GM12874 (cell line): ENCODE results near the gene HOXB9.

Source experiments
- TF ChIP-seq, protein P1 (sequence below): IDR thresholded peaks from 2 replicates; pipeline ENCODE4 v1.5.1; 2011; ENCODE audit warnings: low read depth, mild to moderate bottlenecking, control low read depth, low read length, moderate library complexity; ENCODE audit not compliant: insufficient read depth

Gene HOXB9

GRCh38 chr17:48605409-48605919 lies 20.7 kb downstream of the HOXB9 start:
- TF ChIP-seq, protein P1, sequence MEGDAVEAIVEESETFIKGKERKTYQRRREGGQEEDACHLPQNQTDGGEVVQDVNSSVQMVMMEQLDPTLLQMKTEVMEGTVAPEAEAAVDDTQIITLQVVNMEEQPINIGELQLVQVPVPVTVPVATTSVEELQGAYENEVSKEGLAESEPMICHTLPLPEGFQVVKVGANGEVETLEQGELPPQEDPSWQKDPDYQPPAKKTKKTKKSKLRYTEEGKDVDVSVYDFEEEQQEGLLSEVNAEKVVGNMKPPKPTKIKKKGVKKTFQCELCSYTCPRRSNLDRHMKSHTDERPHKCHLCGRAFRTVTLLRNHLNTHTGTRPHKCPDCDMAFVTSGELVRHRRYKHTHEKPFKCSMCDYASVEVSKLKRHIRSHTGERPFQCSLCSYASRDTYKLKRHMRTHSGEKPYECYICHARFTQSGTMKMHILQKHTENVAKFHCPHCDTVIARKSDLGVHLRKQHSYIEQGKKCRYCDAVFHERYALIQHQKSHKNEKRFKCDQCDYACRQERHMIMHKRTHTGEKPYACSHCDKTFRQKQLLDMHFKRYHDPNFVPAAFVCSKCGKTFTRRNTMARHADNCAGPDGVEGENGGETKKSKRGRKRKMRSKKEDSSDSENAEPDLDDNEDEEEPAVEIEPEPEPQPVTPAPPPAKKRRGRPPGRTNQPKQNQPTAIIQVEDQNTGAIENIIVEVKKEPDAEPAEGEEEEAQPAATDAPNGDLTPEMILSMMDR: no peak

- TF ChIP-seq, protein P1: no peak
Observed at GRCh38 chr17:48604770-48605329, 21.3 kb downstream of the HOXB9 start, which contains the start of gene HOXB6. Gene HOXB6, minus strand, starts transcription at chr17:48604986. Its CDS starts 6,836 bp downstream, at chr17:48598150.

DNA sequence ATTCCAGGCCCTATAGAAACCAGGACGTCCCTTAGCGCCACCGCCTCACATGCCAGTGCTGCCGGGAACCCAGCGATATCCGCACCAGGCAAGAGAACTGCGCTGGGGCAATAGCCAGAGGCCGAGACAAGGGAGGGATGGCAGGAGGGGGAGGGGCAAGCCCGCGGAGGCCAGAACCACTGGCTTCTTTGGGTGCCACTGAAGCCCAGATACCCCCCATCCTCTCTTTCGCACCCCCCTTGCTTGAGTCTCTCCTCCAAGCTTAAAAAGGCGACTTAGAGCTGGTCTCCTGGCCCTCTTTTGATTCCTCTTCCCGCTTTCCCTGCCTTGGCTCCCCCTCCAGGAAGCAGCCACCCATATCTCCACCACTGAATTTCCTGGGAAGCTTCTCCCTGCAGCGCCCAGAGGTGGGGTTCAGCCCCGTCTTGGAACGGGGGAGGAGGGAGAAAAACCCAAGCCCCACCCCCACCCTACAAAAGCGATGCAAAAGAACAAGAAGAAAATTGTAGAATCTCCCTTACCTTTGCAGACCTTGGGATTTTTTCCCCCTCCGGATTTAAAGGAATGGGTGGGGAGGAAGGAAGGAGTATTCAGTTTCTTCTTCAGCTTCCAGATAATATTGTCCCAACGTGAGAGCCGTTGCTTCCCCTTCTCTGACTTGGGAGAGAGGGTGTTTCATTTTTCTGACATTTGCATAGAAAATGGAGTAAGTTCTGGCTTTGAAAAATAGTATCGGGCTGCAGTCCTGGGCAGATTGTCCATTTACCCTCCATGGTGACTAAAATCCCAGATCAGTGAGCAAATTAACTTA lies 22.0 kb downstream of the HOXB9 start:
- TF ChIP-seq, protein P1: no peak

DNA sequence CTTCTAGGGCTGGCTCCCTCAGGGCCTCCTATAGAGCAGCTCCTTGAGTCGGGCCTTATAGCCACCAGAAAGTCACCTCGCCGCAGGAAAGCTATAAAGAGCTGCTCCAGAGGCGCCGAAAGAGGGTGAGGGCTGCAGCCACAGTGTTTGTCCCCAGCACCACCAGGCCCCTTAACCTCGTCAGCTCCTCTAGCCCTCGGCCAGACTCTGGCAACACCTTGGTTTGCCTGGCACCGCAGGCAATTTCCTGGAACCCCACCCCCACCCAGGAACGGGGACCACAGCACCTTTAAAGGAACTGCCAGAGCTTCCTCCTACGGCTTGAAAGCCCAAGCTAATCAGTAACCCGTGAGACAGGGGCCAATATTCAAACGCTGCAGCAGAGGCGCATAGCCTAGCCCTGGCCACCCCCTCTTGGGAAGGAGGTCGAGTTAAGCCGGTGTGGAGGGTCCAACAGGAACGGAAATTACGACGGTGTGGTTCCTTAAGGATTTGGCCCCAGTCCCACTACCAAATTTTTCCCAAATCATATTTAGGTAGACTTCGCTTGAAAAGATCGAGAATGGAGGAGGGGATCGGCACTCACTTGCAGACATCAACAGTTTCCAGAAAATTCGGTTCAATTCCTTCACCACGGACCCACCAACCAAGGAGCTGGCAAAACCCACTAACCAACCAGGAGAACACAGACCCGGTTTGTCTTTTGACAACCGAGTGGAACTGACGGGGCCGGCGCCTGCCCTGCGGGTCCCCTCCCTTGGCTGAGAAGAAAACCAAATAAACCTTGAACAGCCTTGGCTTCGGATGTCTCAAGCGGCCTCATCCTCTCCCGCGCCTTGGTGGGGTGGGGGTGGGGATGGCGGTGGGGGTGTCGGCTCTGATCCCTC lies 24.4 kb downstream of the HOXB9 start:
- TF ChIP-seq, protein P1: no peak

- TF ChIP-seq, protein P1: no peak
Observed at GRCh38 chr17:48601207-48601538, 25.0 kb downstream of the HOXB9 start.

DNA sequence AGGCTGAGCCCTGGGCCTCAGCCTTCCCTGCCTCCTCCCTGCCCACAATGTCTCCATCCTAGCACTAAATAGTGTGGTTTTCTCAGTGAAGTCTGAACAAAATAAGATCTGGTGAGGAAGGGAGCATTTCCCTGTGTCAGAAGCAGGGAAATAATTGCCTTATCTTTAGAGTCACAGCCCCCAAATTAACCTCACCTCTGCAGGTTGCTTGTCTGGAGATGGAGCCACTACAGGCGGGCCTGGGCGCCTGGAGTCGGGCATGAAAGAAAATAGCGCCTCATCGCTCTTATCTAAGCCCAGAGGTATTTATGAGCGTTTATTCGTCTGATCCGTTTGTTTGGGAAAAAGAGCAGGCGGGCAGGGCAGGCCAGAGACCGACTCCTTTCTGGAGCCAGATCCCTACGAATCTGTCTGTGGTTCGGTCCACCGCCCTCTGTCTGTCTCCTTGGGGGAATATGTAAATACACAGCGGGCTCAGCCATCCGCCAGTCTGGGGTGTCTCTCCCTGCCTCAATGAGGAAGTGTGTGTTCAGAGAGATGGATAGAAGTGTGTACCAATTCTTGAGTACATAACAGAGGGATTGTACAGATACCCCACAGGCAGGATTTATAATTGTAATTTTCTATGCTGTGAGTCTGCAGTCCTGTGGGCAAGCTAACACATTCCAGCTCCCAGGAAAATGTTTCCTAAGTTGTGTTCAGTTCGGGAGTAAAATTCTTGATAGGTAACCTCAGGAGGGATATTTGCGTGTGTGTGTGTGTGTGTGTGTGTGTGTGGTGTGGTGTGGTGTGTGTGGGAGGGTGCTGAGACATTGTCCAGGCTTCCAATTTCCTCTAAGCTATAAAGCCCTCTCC lies 25.7 kb downstream of the HOXB9 start:
- TF ChIP-seq, protein P1: no peak
